ENCODE results near the gene DNM3.

DNA sequence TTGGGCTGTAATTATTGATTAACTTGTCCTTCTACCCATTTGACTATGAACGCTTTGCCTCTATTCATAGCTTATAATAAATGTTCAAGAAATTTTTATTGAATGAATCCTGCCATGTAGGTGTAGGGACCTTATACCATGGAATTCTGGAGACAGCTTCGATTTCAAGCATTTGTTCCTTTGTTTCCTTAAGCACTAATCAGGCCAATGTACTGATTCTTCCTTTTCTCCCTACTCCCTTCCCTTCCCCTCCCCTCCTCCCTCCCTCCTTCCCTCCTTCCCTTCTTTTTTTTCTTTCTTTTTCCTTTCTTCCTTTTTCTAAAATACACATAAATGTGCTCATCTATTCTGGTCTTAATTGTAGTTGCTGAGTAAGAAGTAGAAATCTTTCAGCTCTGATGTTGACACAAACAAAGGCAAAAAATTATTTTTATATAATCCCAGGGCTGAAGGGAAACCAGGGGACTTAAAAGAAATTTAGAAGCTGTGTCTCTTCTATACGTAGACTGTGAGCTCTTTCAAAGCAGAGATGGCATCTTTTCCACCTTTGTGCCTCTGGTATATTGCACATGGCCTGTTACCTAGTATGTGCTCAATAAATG lies 24.9 kb upstream of the DNM3 start:
- no peak for TF ChIP-seq EZH2 (IDR thresholded peaks at IDR 0.05)
- no peak for TF ChIP-seq POLR2AphosphoS5 (IDR thresholded peaks at IDR 0.05; ENCODE audit: borderline replicate concordance, low read depth, low read length)

Measured in SK-N-MC (cell line).